Measurements from ENCODE around the gene ZFYVE27.

The ZFYVE27 gene

DNA sequence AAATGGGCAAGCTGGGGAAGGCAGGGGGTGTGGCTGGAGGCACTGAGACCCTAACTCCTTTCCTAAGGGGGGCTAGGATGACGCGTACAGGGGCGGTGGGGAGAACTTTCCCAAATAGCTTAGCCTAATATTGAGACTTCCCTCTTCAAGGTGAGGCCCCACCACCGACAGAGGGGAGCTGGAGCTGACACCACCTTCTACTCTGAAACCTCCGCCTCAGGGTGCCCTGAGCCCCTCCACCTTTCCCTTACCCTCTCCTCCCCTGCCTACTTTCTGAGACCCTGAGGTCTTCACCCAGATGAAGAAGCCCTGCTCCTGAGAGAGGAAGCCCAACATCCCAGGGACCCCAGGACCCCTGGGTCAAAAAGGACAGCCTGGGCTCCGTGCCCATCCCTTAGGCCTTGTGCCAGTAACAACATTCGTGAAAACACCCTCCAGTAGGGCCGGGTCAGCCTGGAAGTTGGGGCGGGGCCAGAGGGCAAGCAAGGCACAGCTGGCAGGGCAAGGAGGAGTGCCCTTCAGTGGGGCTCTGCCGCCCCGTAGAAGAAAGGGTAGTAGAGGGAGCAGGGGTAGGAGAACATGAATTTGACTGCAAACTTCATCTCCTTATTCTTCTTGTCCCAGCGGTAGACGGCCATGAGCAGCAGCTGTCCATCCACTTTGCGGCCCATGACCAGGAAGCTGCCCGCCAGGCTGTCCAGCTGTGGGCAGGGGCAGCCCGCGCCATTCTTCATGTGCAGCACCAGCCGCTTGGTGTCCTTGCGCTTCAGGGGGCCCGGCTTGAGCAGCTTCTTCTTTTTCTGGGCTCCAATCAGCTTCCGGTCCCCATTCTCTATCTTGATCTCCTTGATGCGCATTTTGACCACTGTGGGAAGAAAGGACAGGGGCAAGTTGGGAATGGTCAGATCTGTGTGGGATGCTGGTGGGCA, 30.3 kb downstream of the ZFYVE27 start:
- Histone ChIP-seq H3K4me3 (IDR thresholded peaks at IDR 0.05; ENCODE audit: insufficient read depth, low read depth, low read length) (no peak overlapping the region), H2AFZ (ENCODE audit: low read depth) (no peak overlapping the region), H3K79me2 (ENCODE audit: insufficient read depth, low read depth) (no peaks in the 10 kb centered on the region), H3K27ac (no peak overlapping the region), H3K4me1 (ENCODE audit: low read depth, poor library complexity, severe bottlenecking) (peaks cover 3% of the 10 kb centered on the region), H3K36me3 (ENCODE audit: insufficient read depth) (no peaks in the 10 kb centered on the region), H4K20me1 (ENCODE audit: insufficient read depth) (no peaks in the 10 kb centered on the region), H3K4me2 (no peak overlapping the region), H3K9ac (no peak overlapping the region), H3K27me3 (ENCODE audit: insufficient read depth, low read depth) (peaks cover 15% of the 10 kb centered on the region; the same call in 1 of the 2 replicates)
- TF ChIP-seq, protein P1, sequence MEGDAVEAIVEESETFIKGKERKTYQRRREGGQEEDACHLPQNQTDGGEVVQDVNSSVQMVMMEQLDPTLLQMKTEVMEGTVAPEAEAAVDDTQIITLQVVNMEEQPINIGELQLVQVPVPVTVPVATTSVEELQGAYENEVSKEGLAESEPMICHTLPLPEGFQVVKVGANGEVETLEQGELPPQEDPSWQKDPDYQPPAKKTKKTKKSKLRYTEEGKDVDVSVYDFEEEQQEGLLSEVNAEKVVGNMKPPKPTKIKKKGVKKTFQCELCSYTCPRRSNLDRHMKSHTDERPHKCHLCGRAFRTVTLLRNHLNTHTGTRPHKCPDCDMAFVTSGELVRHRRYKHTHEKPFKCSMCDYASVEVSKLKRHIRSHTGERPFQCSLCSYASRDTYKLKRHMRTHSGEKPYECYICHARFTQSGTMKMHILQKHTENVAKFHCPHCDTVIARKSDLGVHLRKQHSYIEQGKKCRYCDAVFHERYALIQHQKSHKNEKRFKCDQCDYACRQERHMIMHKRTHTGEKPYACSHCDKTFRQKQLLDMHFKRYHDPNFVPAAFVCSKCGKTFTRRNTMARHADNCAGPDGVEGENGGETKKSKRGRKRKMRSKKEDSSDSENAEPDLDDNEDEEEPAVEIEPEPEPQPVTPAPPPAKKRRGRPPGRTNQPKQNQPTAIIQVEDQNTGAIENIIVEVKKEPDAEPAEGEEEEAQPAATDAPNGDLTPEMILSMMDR (conservative IDR thresholded peaks at IDR 0.05; ENCODE audit: low read depth, low read length): no peak

DNA sequence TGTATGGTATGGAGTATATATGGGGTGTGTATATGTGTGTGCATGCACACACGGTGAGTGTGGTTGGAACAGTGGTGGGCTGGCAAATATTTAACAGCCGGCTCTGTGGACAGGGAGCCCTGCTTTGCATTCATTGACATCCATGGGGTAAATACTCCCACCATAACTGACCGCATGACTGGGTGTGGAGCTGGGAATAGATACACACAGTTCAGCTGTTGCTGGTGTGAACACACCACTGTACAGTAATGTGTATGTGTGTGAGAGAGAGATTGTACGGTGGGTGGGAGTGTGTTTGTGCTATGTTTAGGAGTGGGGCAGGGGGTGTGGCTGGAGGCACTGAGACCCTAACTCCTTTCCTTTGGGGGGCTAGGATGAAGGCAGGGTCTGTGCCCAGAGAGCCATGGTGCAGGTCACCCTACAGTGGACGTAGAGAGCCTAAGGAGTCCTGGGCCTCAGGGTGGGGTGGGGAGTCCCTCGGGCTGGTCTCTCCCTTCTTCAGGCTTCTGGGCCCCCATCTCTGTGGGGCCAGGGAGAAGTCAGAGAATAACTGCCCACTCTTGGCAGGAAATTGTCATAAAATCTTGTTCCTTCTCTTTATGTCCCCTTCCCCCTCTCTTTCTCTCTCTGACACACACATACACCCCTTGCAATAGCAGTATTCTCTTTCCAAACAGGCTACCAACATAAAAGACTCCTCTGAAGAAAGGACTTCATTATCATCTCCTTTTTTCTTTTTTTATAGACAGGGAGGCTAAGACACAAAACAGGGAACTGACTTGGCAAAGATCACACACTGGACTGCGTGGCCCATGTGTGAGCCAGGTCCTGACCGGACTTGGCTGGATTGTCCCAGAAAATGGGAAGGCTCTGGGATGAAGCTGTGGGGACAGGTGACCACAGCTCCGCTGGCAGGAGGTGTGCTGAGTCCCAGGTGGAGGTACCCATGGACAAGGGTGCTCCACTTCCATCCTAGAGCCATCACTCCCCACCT, 31.7 kb downstream of the ZFYVE27 start:
- Histone ChIP-seq H3K4me2 (no peak overlapping the region), H2AFZ (ENCODE audit: low read depth) (no peak overlapping the region), H3K79me2 (ENCODE audit: insufficient read depth, low read depth) (no peaks in the 10 kb centered on the region), H3K4me3 (IDR thresholded peaks at IDR 0.05; ENCODE audit: insufficient read depth, low read depth, low read length) (no peak overlapping the region), H3K9ac (no peak overlapping the region), H3K27ac (no peak overlapping the region), H4K20me1 (ENCODE audit: insufficient read depth) (no peaks in the 10 kb centered on the region), H3K27me3 (ENCODE audit: insufficient read depth, low read depth) (peaks cover 15% of the 10 kb centered on the region; the same call in 1 of the 2 replicates), H3K4me1 (ENCODE audit: low read depth, poor library complexity, severe bottlenecking) (peaks cover 3% of the 10 kb centered on the region), H3K36me3 (ENCODE audit: insufficient read depth) (no peaks in the 10 kb centered on the region)
- TF ChIP-seq, protein P1 (conservative IDR thresholded peaks at IDR 0.05; ENCODE audit: low read depth, low read length): no peak

DNA sequence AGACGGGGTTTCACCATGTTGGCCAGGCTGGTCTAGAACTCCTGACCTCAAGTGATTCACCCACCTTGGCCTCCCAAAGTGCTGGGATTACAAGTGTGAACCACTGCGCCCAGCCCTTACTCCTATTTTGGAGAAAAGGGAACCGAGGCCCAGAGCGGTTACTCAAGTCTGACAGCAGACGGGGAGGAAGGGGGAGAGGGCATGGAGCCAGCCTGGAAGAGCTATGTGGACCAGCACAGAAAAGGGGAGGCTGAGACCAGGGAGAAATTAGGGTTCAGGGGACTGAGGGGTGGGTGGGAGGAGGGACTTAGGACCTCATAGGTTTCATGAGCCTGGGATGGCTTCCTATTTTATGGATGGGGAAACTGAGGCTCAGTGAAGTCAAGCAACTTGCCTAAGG, 33.3 kb downstream of the ZFYVE27 start:
- no peaks in the 10 kb centered on the region for H3K4me1 ChIP-seq (ENCODE audit: low read depth, poor library complexity, severe bottlenecking)
- no peak overlapping the region for H3K27ac ChIP-seq
- TF ChIP-seq, protein P1 (conservative IDR thresholded peaks at IDR 0.05; ENCODE audit: low read depth, low read length): no peak
- no peak overlapping the region for H3K4me3 ChIP-seq (IDR thresholded peaks at IDR 0.05; ENCODE audit: insufficient read depth, low read depth, low read length)
- no peak overlapping the region for H3K4me2 ChIP-seq
- H3K27me3 ChIP-seq (ENCODE audit: insufficient read depth, low read depth): peaks cover 15% of the 10 kb centered on the region; the same call in 1 of the 2 replicates
- H3K9ac ChIP-seq: no peak overlapping the region
- no peaks in the 10 kb centered on the region for H3K79me2 ChIP-seq (ENCODE audit: insufficient read depth, low read depth)
- H3K36me3 ChIP-seq (ENCODE audit: insufficient read depth): no peaks in the 10 kb centered on the region
- H2AFZ ChIP-seq (ENCODE audit: low read depth): no peak overlapping the region
- H4K20me1 ChIP-seq (ENCODE audit: insufficient read depth): no peaks in the 10 kb centered on the region

DNA sequence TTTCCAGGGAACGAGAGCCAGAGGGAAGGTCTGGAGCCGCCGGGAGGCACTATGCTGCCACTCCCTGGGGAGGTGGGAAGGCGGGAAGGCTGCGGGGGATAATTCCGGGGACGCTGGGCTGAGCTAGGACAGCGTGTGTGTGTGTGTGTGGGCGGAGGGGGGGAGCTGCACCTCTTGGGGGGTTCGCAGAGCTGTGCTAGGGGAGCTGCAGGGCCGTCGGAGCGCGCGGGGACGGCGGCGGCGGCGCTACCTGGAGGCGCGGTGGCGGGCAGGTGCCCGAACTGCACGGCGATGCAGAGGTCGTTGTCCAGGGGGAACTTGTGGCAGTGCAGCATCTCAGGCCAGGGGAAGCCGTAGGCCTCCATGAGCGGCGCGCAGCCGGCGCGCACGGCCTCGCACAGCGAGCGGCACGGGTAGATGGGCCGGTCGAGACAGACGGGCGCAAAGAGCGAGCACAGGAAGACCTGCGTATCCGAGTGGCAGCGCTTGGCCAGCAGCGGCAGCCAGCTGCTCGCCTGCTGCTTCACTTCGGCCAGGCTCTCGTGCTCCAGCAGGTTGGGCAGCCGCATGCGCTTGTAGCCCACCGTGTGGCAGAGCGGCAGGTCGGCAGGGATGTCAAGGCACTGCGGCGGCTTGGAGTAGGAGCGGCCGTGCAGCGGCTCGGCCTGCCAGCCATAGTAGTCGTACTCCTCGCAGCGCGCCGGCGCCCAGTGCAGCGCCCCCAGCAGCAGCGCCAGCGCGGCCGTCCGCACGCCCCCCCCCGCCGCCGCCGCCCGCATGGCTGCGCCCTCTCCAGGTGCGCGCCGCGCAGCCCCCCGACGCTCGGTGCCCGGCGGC, 34.3 kb downstream of the ZFYVE27 start:
- Histone ChIP-seq H2AFZ (ENCODE audit: low read depth) (no peak overlapping the region), H3K27ac (no peak overlapping the region), H3K79me2 (ENCODE audit: insufficient read depth, low read depth) (no peaks in the 10 kb centered on the region), H3K9ac (no peak overlapping the region), H3K4me2 (no peak overlapping the region), H3K4me1 (ENCODE audit: low read depth, poor library complexity, severe bottlenecking) (no peaks in the 10 kb centered on the region), H3K27me3 (ENCODE audit: insufficient read depth, low read depth) (peaks cover 15% of the 10 kb centered on the region; the same call in 1 of the 2 replicates), H3K4me3 (IDR thresholded peaks at IDR 0.05; ENCODE audit: insufficient read depth, low read depth, low read length) (no peak overlapping the region), H4K20me1 (ENCODE audit: insufficient read depth) (no peaks in the 10 kb centered on the region), H3K36me3 (ENCODE audit: insufficient read depth) (no peaks in the 10 kb centered on the region)
- TF ChIP-seq, protein P1 (conservative IDR thresholded peaks at IDR 0.05; ENCODE audit: low read depth, low read length): no peak

All from KMS-11 (cell line).